IMR-90 (cell line): ENCODE measurements around the gene H3-3A. TPM values are rescaled to one million over a fixed set of nuclear protein-coding genes. Genes with fewer than 3 reads are reported as not detected.

Experiments
- ATAC-seq: fragments of 200-7000 bp; cut with Tn5 transposase; 2 replicates; pipeline ENCODE4 v1.9.1; 2020; ENCODE audit warnings: low read depth, mild to moderate bottlenecking, moderate library complexity
- BruUV-seq: library from RNA; stranded (reverse); fragments of 400-500 nt; replicated peaks from 2 replicates; lab custom pipeline; 2021; lab: Mats Ljungman, UMichigan
- CTCF ChIA-PET: fragments of 300-600 bp; formaldehyde crosslinking; extraction: SDS; loops from one replicate; lab custom pipeline; 2021; ENCODE audit warnings: antibody characterized with exemption; lab: Yijun Ruan, JAX
- POLR2A ChIA-PET: fragments of 300-600 bp; sonication (Branson Sonifier 250); formaldehyde crosslinking; loops from one replicate; lab custom pipeline; 2022; ENCODE audit warnings: antibody characterized with exemption; ENCODE audit not compliant: unreplicated experiment; lab: Charles Lee
- DNase-seq: peaks from one replicate; pipeline ENCODE4 v3.0.0; 2013
- H2AFZ ChIP-seq: replicated peaks from 2 replicates; pipeline ENCODE3; 2013; ENCODE audit warnings: low read length, mild to moderate bottlenecking; ENCODE audit not compliant: poor library complexity
- H2AK5ac ChIP-seq: 2 replicates; pipeline ENCODE4 v1.6.1; 2013; ENCODE audit warnings: low read depth, low read length, inconsistent platforms
- H2AK9ac ChIP-seq: replicated peaks from 2 replicates; pipeline ENCODE3; 2013; ENCODE audit warnings: mild to moderate bottlenecking, low read depth, low read length, moderate library complexity; ENCODE audit not compliant: poor library complexity
- H2BK120ac ChIP-seq: 2 replicates; pipeline ENCODE4 v1.6.1; 2013; ENCODE audit warnings: low read depth, low read length, inconsistent platforms
- H2BK15ac ChIP-seq: 3 replicates; pipeline ENCODE4 v1.6.1; 2013; ENCODE audit warnings: low read depth, low read length, inconsistent platforms
- H2BK20ac ChIP-seq: 2 replicates; pipeline ENCODE4 v1.6.1; 2013; ENCODE audit warnings: low read depth, mild to moderate bottlenecking, inconsistent platforms, low read length, moderate library complexity
- H2BK5ac ChIP-seq: 2 replicates; pipeline ENCODE4 v1.6.1; 2013; ENCODE audit warnings: mild to moderate bottlenecking, low read depth, low read length, inconsistent platforms; ENCODE audit not compliant: poor library complexity, severe bottlenecking
- H3K14ac ChIP-seq: replicated peaks from 2 replicates; pipeline ENCODE4 v1.6.1; 2013; ENCODE audit warnings: low read depth, low read length, inconsistent platforms
- H3K18ac ChIP-seq: 2 replicates; pipeline ENCODE4 v1.6.1; 2013; ENCODE audit warnings: low read depth, low read length, control low read depth
- H3K23ac ChIP-seq: 2 replicates; pipeline ENCODE4 v1.6.1; 2013; ENCODE audit warnings: low read depth, low read length, inconsistent platforms
- H3K27ac ChIP-seq: 2 replicates; pipeline ENCODE4 v1.5.1; 2013; ENCODE audit warnings: mild to moderate bottlenecking, control low read depth, low read length; ENCODE audit not compliant: insufficient read depth
- H3K27me3 ChIP-seq: 2 replicates; pipeline ENCODE4 v1.6.1; 2013; ENCODE audit warnings: low read length; ENCODE audit not compliant: control insufficient read depth, insufficient read depth
- H3K36me3 ChIP-seq: 2 replicates; pipeline ENCODE4 v1.6.1; 2013; ENCODE audit warnings: low read length, mixed read lengths; ENCODE audit not compliant: control insufficient read depth, insufficient read depth
- H3K4ac ChIP-seq: 2 replicates; pipeline ENCODE4 v1.6.1; 2013; ENCODE audit warnings: low read depth, low read length, inconsistent platforms
- H3K4me1 ChIP-seq: 2 replicates; pipeline ENCODE4 v1.6.1; 2013; ENCODE audit warnings: low read length, mixed read lengths; ENCODE audit not compliant: control insufficient read depth, insufficient read depth
- H3K4me2 ChIP-seq: 2 replicates; pipeline ENCODE4 v1.6.1; 2013; ENCODE audit warnings: low read depth, mild to moderate bottlenecking, control low read depth, low read length, moderate library complexity
- H3K4me3 ChIP-seq: 2 replicates; pipeline ENCODE4 v1.5.1; 2013; ENCODE audit warnings: low read depth, mild to moderate bottlenecking, control low read depth, low read length, moderate library complexity; ENCODE audit not compliant: insufficient read depth
- H3K56ac ChIP-seq: 2 replicates; pipeline ENCODE4 v1.6.1; 2013; ENCODE audit warnings: low read length, inconsistent platforms; ENCODE audit not compliant: insufficient read depth; ENCODE audit errors: extremely low read depth
- H3K79me1 ChIP-seq, 2 experiments: 2 replicates each; pipeline ENCODE4 v1.6.1; 2013; ENCODE audit warnings: low read length in 2 of 2, inconsistent platforms in 1 of 2, low read depth in 1 of 2
- H3K9ac ChIP-seq: 2 replicates; pipeline ENCODE4 v1.6.1; 2013; ENCODE audit warnings: low read depth, low read length, control low read depth
- H3K9me1 ChIP-seq: 2 replicates; pipeline ENCODE4 v1.6.1; 2013; ENCODE audit warnings: low read length, inconsistent platforms; ENCODE audit not compliant: insufficient read depth
- H3K9me3 ChIP-seq: 2 replicates; pipeline ENCODE4 v1.6.1; 2013; ENCODE audit warnings: low read length; ENCODE audit not compliant: control insufficient read depth, insufficient read depth
- H4K20me1 ChIP-seq: 2 replicates; pipeline ENCODE4 v1.6.1; 2013; ENCODE audit warnings: low read length, inconsistent platforms; ENCODE audit not compliant: insufficient read depth
- H4K5ac ChIP-seq: 2 replicates; pipeline ENCODE4 v1.6.1; 2013; ENCODE audit warnings: mild to moderate bottlenecking, low read depth, low read length, control low read depth
- H4K8ac ChIP-seq, 2 experiments: 2 replicates each; pipeline ENCODE4 v1.6.1; 2013; ENCODE audit warnings: low read depth in 2 of 2, low read length in 2 of 2, control low read depth in 1 of 2, inconsistent platforms in 1 of 2
- H4K91ac ChIP-seq: 2 replicates; pipeline ENCODE4 v1.6.1; 2013; ENCODE audit warnings: low read depth, low read length, inconsistent platforms; ENCODE audit not compliant: insufficient read depth
- BHLHE40 ChIP-seq: fragments of 150-350 bp; IDR thresholded peaks from 2 replicates; pipeline ENCODE4 v1.6.1; 2016; ENCODE audit warnings: mild to moderate bottlenecking, low read depth, low read length
- CEBPB ChIP-seq: IDR thresholded peaks from 2 replicates; pipeline ENCODE4 v1.6.1; 2012; ENCODE audit warnings: low read depth, low read length, improper control_type of control experiment
- CHD1 ChIP-seq: IDR thresholded peaks from 2 replicates; pipeline ENCODE4 v1.6.1; 2012; ENCODE audit warnings: low read depth, low read length, improper control_type of control experiment
- CTCF ChIP-seq: conservative IDR thresholded peaks from 2 replicates; pipeline ENCODE4 v1.5.1; 2012; ENCODE audit warnings: mild to moderate bottlenecking, low read depth, low read length, improper control_type of control experiment
- ELK1 ChIP-seq: fragments of 150-350 bp; IDR thresholded peaks from 2 replicates; pipeline ENCODE4 v1.6.1; 2016; ENCODE audit warnings: low read depth, mild to moderate bottlenecking, low read length, moderate library complexity, borderline replicate concordance
- FOS ChIP-seq: fragments of 150-350 bp; IDR thresholded peaks from 2 replicates; pipeline ENCODE4 v1.6.1; 2016; ENCODE audit warnings: low read depth, low read length
- MAFK ChIP-seq: IDR thresholded peaks from 2 replicates; pipeline ENCODE4 v1.6.1; 2012; ENCODE audit warnings: low read depth, low read length, improper control_type of control experiment
- MXI1 ChIP-seq: IDR thresholded peaks from 2 replicates; pipeline ENCODE4 v1.6.1; 2012; ENCODE audit warnings: low read depth, mild to moderate bottlenecking, low read length, moderate library complexity, borderline replicate concordance
- NFE2L2 ChIP-seq: fragments of 150-350 bp; IDR thresholded peaks from 2 replicates; pipeline ENCODE4 v1.6.1; 2016; ENCODE audit warnings: low read depth, mild to moderate bottlenecking, low read length
- POLR2A ChIP-seq: IDR thresholded peaks from 2 replicates; pipeline ENCODE4 v1.6.1; 2012; ENCODE audit warnings: mild to moderate bottlenecking, low read depth, low read length
- RAD21 ChIP-seq: IDR thresholded peaks from 2 replicates; pipeline ENCODE4 v1.6.1; 2012; ENCODE audit warnings: low read length, improper control_type of control experiment
- RCOR1 ChIP-seq: IDR thresholded peaks from 2 replicates; pipeline ENCODE4 v1.6.1; 2012; ENCODE audit warnings: mild to moderate bottlenecking, low read length, improper control_type of control experiment; ENCODE audit not compliant: insufficient replicate concordance
- SMC3 ChIP-seq: fragments of 150-350 bp; IDR thresholded peaks from 2 replicates; pipeline ENCODE4 v1.6.1; 2016; ENCODE audit warnings: low read depth, mild to moderate bottlenecking, antibody characterized with exemption, low read length, moderate library complexity
- WGBS, 2 experiments: methylation state at CpG; one replicate each; pipeline versions ENCODE4 v1.1.5 to v1.1.7; 2013; ENCODE audit warnings: missing lambda C conversion rate in 2 of 2; ENCODE audit not compliant: insufficient read length in 1 of 2; ENCODE audit errors: extremely low coverage in 2 of 2; 5-methylcytosine and 5-hydroxymethylcytosine counted together
- dilution Hi-C: fragments of 300-500 bp; cut with HindIII; formaldehyde crosslinking; loops from one replicate; pipeline ENCODE4 v1.14.3; 2018; ENCODE audit warnings: low sequenced_read_pairs; ENCODE audit not compliant: unreplicated experiment
- in situ Hi-C: fragments of 300-500 bp; cut with MboI; formaldehyde crosslinking; loops from 3 replicates; pipeline ENCODE4 v1.14.3; 2019; ENCODE audit warnings: low sequenced_read_pairs, inconsistent platforms, mixed read lengths
- intact Hi-C: fragments of 100-400 bp; cut with micrococcal nuclease; formaldehyde crosslinking; loops from 2 replicates; pipeline ENCODE4 v1.10.0; 2022
- polyA plus RNA-seq, 3 experiments: library from polyadenylated mRNA; depleted of rRNA; stranded (reverse); fragments of >200 nt; gene quantifications; 2 replicates each; pipeline ENCODE4 v1.2.3, GENCODE V29; 2012; ENCODE audit warnings: low replicate concordance in 1 of 3
- total RNA-seq: library from RNA; depleted of rRNA; stranded (reverse); fragments of >200 nt; gene quantifications from 2 replicates; pipeline ENCODE4 v1.2.3, GENCODE V29; 2012

The H3-3A gene
- total and polyA plus RNA-seq, 2 of the 4 experiments (the other 2 are of a cell fraction): 188 to 256 TPM

- BruUV-seq: no TSS peak
- Histone ChIP-seq H2AK9ac (peak overlapping the region; percentile 56), H4K20me1 (peaks cover 36% of the 10 kb centered on the region), H3K79me1 (peaks cover 0 to 16% of the 10 kb centered on the region in 2 experiments; a peak in 3 of 4 replicates), H3K4me3 (peak overlapping the region; percentile 77), H2BK5ac (peak overlapping the region; percentile 77), H2BK20ac (no peak overlapping the region), H2AFZ (peak overlapping the region; percentile 98), H2BK120ac (peak overlapping the region; percentile 21; the same call in 1 of the 2 replicates), H3K18ac (peak overlapping the region; percentile 11; the same call in 1 of the 2 replicates), H3K27me3 (no peaks in the 10 kb centered on the region), H3K23ac (peak overlapping the region; percentile 96), H4K5ac (peak overlapping the region; percentile 92), H3K4ac (peak overlapping the region; percentile 73), H3K9ac (peak overlapping the region; percentile 78), H3K56ac (peak overlapping the region; percentile 43; the same call in 1 of the 2 replicates), H4K8ac (peak overlapping the region; percentile 14 to 79), H2BK15ac (no peak overlapping the region), H3K4me1 (no peaks in the 10 kb centered on the region; the same call in none of the 2 replicates), H3K27ac (peak overlapping the region; percentile 89), H3K9me1 (0 out of 2 replicates have a peak, but pooled peaks cover 4% of the 10 kb centered on the region), H3K36me3 (peaks cover 2% of the 10 kb centered on the region), H4K91ac (peak overlapping the region; percentile 25), H3K9me3 (no peaks in the 10 kb centered on the region), H3K14ac (peak overlapping the region; percentile 87), H3K4me2 (peak overlapping the region; percentile 96), H2AK5ac (peak overlapping the region; percentile 37; the same call in 1 of the 2 replicates)
- WGBS, 2 experiments: 0% methylated on average over 10 of the region's 21 CpGs; no CpG with 5 or more reads in 1 of the 2 experiments
- CTCF ChIA-PET: no interaction called here
- DNase-seq (no peak), ATAC-seq (no peak)
- TF ChIP-seq RAD21: no peak
- TF ChIP-seq NFE2L2: no peak
- no peak for TF ChIP-seq POLR2A
- no peak for TF ChIP-seq SMC3
- no peak for TF ChIP-seq BHLHE40
- TF ChIP-seq CEBPB: no peak
- no peak for TF ChIP-seq FOS
- TF ChIP-seq CTCF: no peak
- no peak for TF ChIP-seq ELK1
- TF ChIP-seq CHD1: no peak
- no peak for TF ChIP-seq RCOR1
- no peak for TF ChIP-seq MAFK
- TF ChIP-seq MXI1: no peak
- dilution Hi-C loops (no loop called here), in situ Hi-C loops (no loop called here), intact Hi-C loops (loop anchor here (5.0 kb wide), 1 partner anchor 136 kb away; no protein-coding TSS in a partner anchor)
- POLR2A ChIA-PET: no interaction called here
Observed at GRCh38 chr1:226061068-226061840, 1.3 kb upstream of the H3-3A start.
